ENCODE measurements around the gene N4BP2L1.

The N4BP2L1 gene

GRCh38 chr13:32415019-32415418 lies 12.9 kb downstream of the N4BP2L1 start:
- DNase-seq (ENCODE audit: low read depth), result peak; percentile 28

GRCh38 chr13:32414580-32414979 lies 13.3 kb downstream of the N4BP2L1 start:
- H3K4me3 ChIP-seq (ENCODE audit: control insufficient read depth, low read depth, low read length), result no peak overlapping the region
- DNase-seq (ENCODE audit: low read depth), result no peak
- no peak for TF ChIP-seq CTCF (conservative IDR thresholded peaks at IDR 0.05; ENCODE audit: control insufficient read depth, insufficient read depth, low read depth, low read length)

More at GRCh38 chr13:32415019-32415418, 12.9 kb downstream of the N4BP2L1 start:
- H3K4me3 ChIP-seq (ENCODE audit: control insufficient read depth, low read depth, low read length), result no peak overlapping the region
- peak; percentile 64 for TF ChIP-seq CTCF (conservative IDR thresholded peaks at IDR 0.05; ENCODE audit: control insufficient read depth, insufficient read depth, low read depth, low read length)

DNA sequence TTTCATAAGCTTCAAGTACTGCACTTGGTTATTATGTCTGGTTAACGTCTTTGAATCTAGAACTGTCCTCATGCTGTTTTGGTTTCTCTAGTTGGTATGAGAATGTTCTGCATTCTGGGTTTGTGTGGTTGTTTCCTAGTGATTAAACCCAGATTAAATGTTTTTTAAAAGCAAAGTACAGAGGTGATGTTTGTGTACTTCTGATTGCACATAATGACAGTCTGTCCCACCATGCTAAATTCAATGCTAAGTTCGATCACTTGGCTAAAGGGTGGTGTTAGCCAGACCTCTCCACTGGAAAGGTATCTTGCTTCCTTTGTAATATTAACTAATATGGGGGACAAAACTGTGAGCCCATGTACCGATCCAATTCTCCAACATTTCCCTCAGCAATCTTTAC lies 14.6 kb downstream of the N4BP2L1 start:
- no peak overlapping the region for H3K4me3 ChIP-seq (ENCODE audit: control insufficient read depth, low read depth, low read length)
- no peak for TF ChIP-seq CTCF (conservative IDR thresholded peaks at IDR 0.05; ENCODE audit: control insufficient read depth, insufficient read depth, low read depth, low read length)
- DNase-seq (ENCODE audit: low read depth), result no peak

- H3K4me3 ChIP-seq (ENCODE audit: control insufficient read depth, low read depth, low read length), result peak overlapping the region; percentile 16
- no peak for TF ChIP-seq CTCF (conservative IDR thresholded peaks at IDR 0.05; ENCODE audit: control insufficient read depth, insufficient read depth, low read depth, low read length)
- DNase-seq (ENCODE audit: low read depth), result peak; percentile 81
Measured at GRCh38 chr13:32409561-32410421, 18.1 kb downstream of the N4BP2L1 start.

- no peak overlapping the region for H3K4me3 ChIP-seq (ENCODE audit: control insufficient read depth, low read depth, low read length)
- no peak for DNase-seq (ENCODE audit: low read depth)
- TF ChIP-seq CTCF (conservative IDR thresholded peaks at IDR 0.05; ENCODE audit: control insufficient read depth, insufficient read depth, low read depth, low read length), result no peak
Measured at GRCh38 chr13:32409001-32409313, 19.0 kb downstream of the N4BP2L1 start.

DNA sequence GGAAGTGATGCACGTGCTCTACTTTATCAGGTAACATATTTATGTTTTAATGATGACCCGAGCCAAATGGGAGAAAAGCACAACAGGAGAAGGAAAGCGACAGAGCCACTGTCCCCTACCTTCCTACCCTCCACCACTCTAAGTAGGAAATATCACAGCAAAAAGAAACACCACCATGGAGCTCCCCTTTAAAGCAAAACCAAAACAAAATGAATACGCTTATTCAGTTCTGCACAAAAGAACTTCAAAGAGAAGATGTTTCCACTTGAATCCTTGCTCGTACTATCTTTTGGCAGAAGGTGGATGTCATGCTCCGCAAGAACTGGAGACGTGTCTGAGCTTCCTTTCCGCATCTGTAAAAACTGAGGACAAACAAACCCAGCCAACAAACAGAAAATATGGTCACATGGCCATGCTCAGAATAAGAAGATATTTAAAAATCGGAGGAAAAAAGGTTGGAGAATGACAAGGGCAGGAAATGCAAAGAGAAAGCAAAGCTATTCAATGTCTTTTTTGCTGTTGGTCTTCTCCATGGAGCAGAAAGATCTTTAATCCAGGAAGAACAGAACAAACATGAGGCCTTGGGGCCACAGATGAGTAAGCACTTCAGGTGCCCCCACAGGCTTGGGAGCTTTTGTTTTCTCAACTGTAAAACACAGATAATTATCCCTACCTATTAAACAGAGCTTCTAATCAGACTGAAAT lies 19.5 kb downstream of the N4BP2L1 start:
- H3K4me3 ChIP-seq (ENCODE audit: control insufficient read depth, low read depth, low read length), result no peak overlapping the region
- no peak for DNase-seq (ENCODE audit: low read depth)
- TF ChIP-seq CTCF (conservative IDR thresholded peaks at IDR 0.05; ENCODE audit: control insufficient read depth, insufficient read depth, low read depth, low read length), result no peak

Data from fibroblast of mammary gland (primary cell).